LNCaP clone FGC (cell line): ENCODE data around the gene PPIE.

ENCODE experiments used
- DNase-seq: peaks from one replicate; pipeline ENCODE4 v3.0.0-alpha.2; 2011; ENCODE audit warnings: low read depth
- H3K4me3 ChIP-seq: 2 replicates; pipeline ENCODE4 v1.5.1; 2011; ENCODE audit warnings: mild to moderate bottlenecking, low read depth, low read length, control low read depth
- TF ChIP-seq, protein P1 (sequence below): IDR thresholded peaks from 2 replicates; pipeline ENCODE4 v1.5.1; 2012; ENCODE audit warnings: mild to moderate bottlenecking; ENCODE audit not compliant: control insufficient read depth, insufficient read depth; ENCODE audit errors: extremely low read depth

PPIE gene

DNA sequence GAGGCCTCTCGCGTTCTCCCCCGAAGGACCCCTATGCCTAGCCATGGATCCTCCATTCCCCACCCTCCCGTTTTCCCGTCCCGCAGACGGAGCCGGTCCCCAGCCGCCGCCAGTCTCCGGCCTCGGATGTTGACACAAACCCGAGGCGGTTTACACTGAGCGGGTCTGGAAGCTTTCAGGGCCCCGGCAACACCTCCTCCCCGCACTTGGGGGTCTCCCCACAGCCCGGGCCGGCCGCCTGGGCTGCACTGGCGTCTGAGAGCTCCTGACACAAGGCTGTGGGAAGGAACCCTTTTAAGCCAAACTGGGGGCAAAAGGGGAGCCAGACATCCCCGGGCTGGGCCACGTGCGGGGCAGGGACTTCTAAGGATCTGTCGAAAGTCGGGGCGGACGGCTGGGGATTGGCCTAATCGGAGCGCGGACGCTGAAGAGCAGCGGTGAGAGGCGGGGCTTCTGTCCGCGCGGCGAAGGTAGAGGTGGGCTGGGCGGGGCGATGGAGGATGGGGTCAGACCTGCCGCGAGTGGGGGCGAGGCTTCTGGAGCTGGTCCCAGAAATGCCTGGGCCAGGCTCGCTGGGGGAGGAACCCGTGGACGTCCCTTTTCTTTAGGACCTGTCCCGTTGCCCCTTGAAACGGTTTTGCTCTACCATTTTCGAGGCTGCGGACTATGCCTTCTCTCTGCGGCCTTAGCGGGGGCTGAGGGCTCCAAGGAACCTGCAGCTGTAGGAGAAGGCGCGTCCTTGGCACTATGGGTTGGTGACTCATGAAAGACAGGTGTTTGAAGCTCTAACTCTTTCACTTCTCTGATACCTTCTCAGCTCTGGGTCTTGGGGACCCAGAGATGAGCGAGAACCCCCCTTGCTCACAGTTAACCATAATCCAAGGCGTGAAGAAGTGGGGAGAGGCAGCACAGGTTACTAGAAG is 46.3 kb upstream of the PPIE start:
- DNase-seq, result no peak
- no peak overlapping the region for H3K4me3 ChIP-seq
- TF ChIP-seq, protein P1, sequence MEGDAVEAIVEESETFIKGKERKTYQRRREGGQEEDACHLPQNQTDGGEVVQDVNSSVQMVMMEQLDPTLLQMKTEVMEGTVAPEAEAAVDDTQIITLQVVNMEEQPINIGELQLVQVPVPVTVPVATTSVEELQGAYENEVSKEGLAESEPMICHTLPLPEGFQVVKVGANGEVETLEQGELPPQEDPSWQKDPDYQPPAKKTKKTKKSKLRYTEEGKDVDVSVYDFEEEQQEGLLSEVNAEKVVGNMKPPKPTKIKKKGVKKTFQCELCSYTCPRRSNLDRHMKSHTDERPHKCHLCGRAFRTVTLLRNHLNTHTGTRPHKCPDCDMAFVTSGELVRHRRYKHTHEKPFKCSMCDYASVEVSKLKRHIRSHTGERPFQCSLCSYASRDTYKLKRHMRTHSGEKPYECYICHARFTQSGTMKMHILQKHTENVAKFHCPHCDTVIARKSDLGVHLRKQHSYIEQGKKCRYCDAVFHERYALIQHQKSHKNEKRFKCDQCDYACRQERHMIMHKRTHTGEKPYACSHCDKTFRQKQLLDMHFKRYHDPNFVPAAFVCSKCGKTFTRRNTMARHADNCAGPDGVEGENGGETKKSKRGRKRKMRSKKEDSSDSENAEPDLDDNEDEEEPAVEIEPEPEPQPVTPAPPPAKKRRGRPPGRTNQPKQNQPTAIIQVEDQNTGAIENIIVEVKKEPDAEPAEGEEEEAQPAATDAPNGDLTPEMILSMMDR, result no peak

- no peak for DNase-seq
- H3K4me3 ChIP-seq, result no peak overlapping the region
- TF ChIP-seq, protein P1, result no peak
These were observed 44.7 kb upstream of the PPIE start for GRCh38 chr1:39694026-39694425.

- no peak overlapping the region for H3K4me3 ChIP-seq
- TF ChIP-seq, protein P1, result no peak
- DNase-seq, result no peak
These were observed 43.7 kb upstream of the PPIE start for GRCh38 chr1:39695016-39695415.

GRCh38 chr1:39696448-39696847 is 42.2 kb upstream of the PPIE start:
- H3K4me3 ChIP-seq, result no peak overlapping the region
- TF ChIP-seq, protein P1, result no peak
- no peak for DNase-seq

DNA sequence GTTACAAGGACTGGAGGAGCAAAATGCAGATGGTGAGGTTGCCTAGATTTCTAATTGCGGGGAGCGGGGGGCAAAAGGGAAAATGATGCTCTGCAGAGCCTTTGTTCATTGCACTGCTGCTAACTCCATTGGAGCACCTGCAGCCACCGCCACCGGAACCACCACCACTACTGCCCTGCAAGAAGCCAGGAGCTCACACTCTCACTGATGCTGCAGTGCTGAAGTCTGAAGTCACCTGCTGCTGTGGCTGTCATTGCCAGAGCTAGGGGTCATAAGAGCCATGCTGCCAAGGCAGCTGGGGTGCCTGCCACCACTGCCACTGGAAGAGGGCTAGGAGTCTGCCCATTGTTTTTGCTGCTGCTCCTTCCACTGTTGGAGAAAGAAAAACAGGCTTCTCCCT is 40.1 kb upstream of the PPIE start:
- TF ChIP-seq, protein P1, result no peak
- DNase-seq, result no peak

GRCh38 chr1:39699419-39699818 is 39.3 kb upstream of the PPIE start:
- no peak overlapping the region for H3K4me3 ChIP-seq
- TF ChIP-seq, protein P1, result no peak
- no peak for DNase-seq

More for the DNA sequence above, 40.1 kb upstream of the PPIE start:
- H3K4me3 ChIP-seq, result no peak overlapping the region
